ENCODE measurements around the gene CDC20.
"Not testable (repeated sequence)": the region's sequence is repeated elsewhere in the genome, so short reads cannot be mapped to it uniquely, and the experiment has no call there.

CDC20 gene

GRCh38 chr1:43358121-43358745 lies 548 bp upstream of the CDC20 start:
- DNase-seq = no peak

GRCh38 chr1:43359696-43360095 lies 915 bp downstream of the CDC20 start:
- DNase-seq = no peak

GRCh38 chr1:43360616-43361015 lies 1.8 kb downstream of the CDC20 start:
- DNase-seq = no peak

GRCh38 chr1:43363283-43363934 lies 4.6 kb downstream of the CDC20 start:
- DNase-seq = peak in 1 of 2 donors; percentile 56

- DNase-seq = no peak
Observed at GRCh38 chr1:43363935-43364525, 5.2 kb downstream of the CDC20 start.

GRCh38 chr1:43365678-43366077 lies 6.9 kb downstream of the CDC20 start:
- no peak for DNase-seq

- DNase-seq = no peak
Observed at GRCh38 chr1:43366179-43366578, 7.4 kb downstream of the CDC20 start.

GRCh38 chr1:43366601-43367025 lies 7.8 kb downstream of the CDC20 start:
- DNase-seq = no peak

- DNase-seq = no peak
Observed at GRCh38 chr1:43367026-43367903, 8.5 kb downstream of the CDC20 start.

GRCh38 chr1:43367904-43368645 lies 9.3 kb downstream of the CDC20 start, which contains the start of gene ELOVL1:
ELOVL1 (minus strand) TSS chr1:43368011; CDS start chr1:43365609, 2,402 bp downstream.
- DNase-seq = peak; percentile 91 to 95

- DNase-seq = no peak
Observed at GRCh38 chr1:43368646-43369020, 9.9 kb downstream of the CDC20 start.

GRCh38 chr1:43369779-43370178 lies 11.0 kb downstream of the CDC20 start:
- DNase-seq = not testable (repeated sequence)

- DNase-seq = no peak
Observed at GRCh38 chr1:43370564-43370963, 11.8 kb downstream of the CDC20 start.

GRCh38 chr1:43372172-43372571 lies 13.4 kb downstream of the CDC20 start:
- no peak for DNase-seq

- DNase-seq = peak in 1 of 2 donors; percentile 18
Observed at GRCh38 chr1:43373066-43373940, 14.5 kb downstream of the CDC20 start.

- no peak for DNase-seq
Observed at GRCh38 chr1:43376723-43377235, 18.0 kb downstream of the CDC20 start.

- DNase-seq = no peak
Observed at GRCh38 chr1:43377831-43378230, 19.1 kb downstream of the CDC20 start.

GRCh38 chr1:43379476-43379875 lies 20.7 kb downstream of the CDC20 start:
- no peak for DNase-seq

- peak; percentile 75 to 92 for DNase-seq
Observed at GRCh38 chr1:43381612-43382011, 22.8 kb downstream of the CDC20 start.

GRCh38 chr1:43382027-43382779 lies 23.4 kb downstream of the CDC20 start:
- no peak for DNase-seq
